Karpas-422 (cell line): Measurements from ENCODE around the gene BLTP2. TPM values are rescaled to one million over a fixed set of nuclear protein-coding genes. Genes with fewer than 3 reads are reported as not detected.

Experiments
- total RNA-seq: library from RNA; depleted of rRNA; stranded (reverse); fragments of >200 nt; shearing (Covaris generic); gene quantifications from 2 replicates; pipeline ENCODE4 v1.2.3, GENCODE V29; 2014; ENCODE audit warnings: low replicate concordance; rRNA removed

Gene BLTP2
- total RNA-seq, 1 experiment from 2014 or later: 133 TPM

Other genes with a start within 250 kb of the BLTP2 start
- 2.0 and 5.0 TPM in 2 replicates for gene SLC46A1, start 238.9 kb downstream of the BLTP2 start, total RNA-seq
- gene SLC13A2, start 171.5 kb downstream of the BLTP2 start, total RNA-seq: not detected in 2 replicates
- gene FOXN1, start 138.8 kb downstream of the BLTP2 start, total RNA-seq: not detected in 2 replicates
- gene UNC119, start 92.5 kb downstream of the BLTP2 start, total RNA-seq: 34.0 and 70.2 TPM in 2 replicates
- gene PIGS, start 73.6 kb downstream of the BLTP2 start, total RNA-seq: 39.2 and 50.2 TPM in 2 replicates
- gene ALDOC, start 68.3 kb downstream of the BLTP2 start, total RNA-seq: 309 and 552 TPM in 2 replicates
- gene SPAG5, start 46.1 kb downstream of the BLTP2 start, total RNA-seq: 51.0 and 58.1 TPM in 2 replicates
- 25.5 and 33.5 TPM in 2 replicates for gene RSKR, start 31.0 kb downstream of the BLTP2 start, total RNA-seq
- 32.3 and 39.7 TPM in 2 replicates for gene SDF2, start 16.7 kb upstream of the BLTP2 start, total RNA-seq
- 91.5 and 109 TPM in 2 replicates for gene SUPT6H, start 17.0 kb upstream of the BLTP2 start, total RNA-seq
- gene PROCA1, start 66.7 kb upstream of the BLTP2 start, total RNA-seq: 2.7 and 7.3 TPM in 2 replicates
- gene RAB34, start 72.7 kb upstream of the BLTP2 start, total RNA-seq: not detected in 2 replicates
- gene RPL23A, start 74.8 kb upstream of the BLTP2 start, total RNA-seq: 1,170 and 1,763 TPM in 2 replicates
- gene TLCD1, start 81.1 kb upstream of the BLTP2 start, total RNA-seq: 2.1 and 3.8 TPM in 2 replicates
- gene NEK8, start 83.6 kb upstream of the BLTP2 start, total RNA-seq: 9.4 and 13.8 TPM in 2 replicates
- 40.1 and 40.7 TPM in 2 replicates for gene TRAF4, start 98.9 kb upstream of the BLTP2 start, total RNA-seq
- 8.0 and 9.6 TPM in 2 replicates for gene FAM222B, start 197.6 kb upstream of the BLTP2 start, total RNA-seq
- gene ERAL1, start 209.9 kb upstream of the BLTP2 start, total RNA-seq: 19.5 and 46.2 TPM in 2 replicates